AG09319 (cell line): Measurements from ENCODE around the gene EMSY.

Experiments
- DNase-seq: peaks from one replicate; pipeline ENCODE4 v3.0.0-alpha.2; 2010; ENCODE audit warnings: low read depth; ENCODE audit errors: extremely low read depth
- TF ChIP-seq, protein P1 (sequence below): IDR thresholded peaks from 2 replicates; pipeline ENCODE4 v1.5.1; 2011; ENCODE audit warnings: low read depth, mild to moderate bottlenecking, inconsistent platforms, low read length, moderate library complexity

The EMSY gene

GRCh38 chr11:76496174-76496573 lies 51.4 kb downstream of the EMSY start:
- TF ChIP-seq, protein P1, sequence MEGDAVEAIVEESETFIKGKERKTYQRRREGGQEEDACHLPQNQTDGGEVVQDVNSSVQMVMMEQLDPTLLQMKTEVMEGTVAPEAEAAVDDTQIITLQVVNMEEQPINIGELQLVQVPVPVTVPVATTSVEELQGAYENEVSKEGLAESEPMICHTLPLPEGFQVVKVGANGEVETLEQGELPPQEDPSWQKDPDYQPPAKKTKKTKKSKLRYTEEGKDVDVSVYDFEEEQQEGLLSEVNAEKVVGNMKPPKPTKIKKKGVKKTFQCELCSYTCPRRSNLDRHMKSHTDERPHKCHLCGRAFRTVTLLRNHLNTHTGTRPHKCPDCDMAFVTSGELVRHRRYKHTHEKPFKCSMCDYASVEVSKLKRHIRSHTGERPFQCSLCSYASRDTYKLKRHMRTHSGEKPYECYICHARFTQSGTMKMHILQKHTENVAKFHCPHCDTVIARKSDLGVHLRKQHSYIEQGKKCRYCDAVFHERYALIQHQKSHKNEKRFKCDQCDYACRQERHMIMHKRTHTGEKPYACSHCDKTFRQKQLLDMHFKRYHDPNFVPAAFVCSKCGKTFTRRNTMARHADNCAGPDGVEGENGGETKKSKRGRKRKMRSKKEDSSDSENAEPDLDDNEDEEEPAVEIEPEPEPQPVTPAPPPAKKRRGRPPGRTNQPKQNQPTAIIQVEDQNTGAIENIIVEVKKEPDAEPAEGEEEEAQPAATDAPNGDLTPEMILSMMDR = no peak
- DNase-seq = no peak

DNA sequence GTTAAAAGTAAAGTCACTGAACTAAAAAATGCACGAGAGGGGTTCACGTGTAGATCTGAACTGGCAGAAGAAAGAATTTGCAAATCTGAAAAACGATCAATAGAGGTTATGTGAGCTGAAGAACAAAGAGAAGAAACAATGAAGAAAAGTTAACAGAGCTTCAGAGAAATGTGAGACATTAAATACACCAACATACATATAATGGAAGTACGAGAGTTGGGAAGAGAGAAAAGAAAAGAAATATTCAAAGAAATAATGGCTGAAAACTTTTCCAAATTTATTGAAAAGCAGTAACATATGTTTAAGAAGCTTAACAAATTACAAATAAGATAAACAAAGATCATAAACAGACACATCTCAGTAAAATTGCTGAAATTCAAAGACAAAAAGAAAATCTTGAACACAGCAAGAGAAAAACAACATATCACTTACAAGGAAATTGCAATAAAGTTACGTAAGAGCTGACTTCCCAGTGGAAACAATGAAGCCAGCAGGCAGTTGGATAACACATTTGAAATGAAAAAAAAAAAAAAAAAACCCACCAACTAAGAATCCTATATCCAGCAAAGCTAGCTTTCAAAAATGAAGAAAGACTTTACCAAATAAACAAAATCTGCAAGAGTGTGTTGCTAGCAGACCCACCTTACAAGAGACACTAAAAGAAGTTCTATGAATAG lies 56.8 kb downstream of the EMSY start:
- no peak for DNase-seq
- TF ChIP-seq, protein P1 = no peak

DNA sequence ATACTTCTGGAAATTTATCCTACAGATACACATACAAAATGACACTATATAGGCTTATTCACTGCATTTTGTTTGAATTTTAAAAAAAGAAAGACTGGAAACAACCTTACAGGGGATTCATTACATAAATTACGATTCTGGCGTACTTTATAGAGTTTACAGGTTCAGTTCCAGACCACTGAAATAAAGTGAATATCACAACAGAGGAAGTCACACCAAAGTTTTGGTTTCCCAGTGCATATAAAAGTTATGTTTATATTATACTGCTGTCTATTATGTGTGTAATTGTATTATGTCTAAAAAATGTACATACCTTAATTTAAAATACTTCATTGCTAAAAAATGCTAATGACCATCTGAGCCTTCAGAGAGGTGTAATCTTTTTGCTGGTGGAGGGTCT lies 62.0 kb downstream of the EMSY start:
- TF ChIP-seq, protein P1 = no peak
- no peak for DNase-seq

- TF ChIP-seq, protein P1 = no peak
- no peak for DNase-seq
These were observed 65.5 kb downstream of the EMSY start for GRCh38 chr11:76510060-76511047.

GRCh38 chr11:76512851-76513653 lies 68.2 kb downstream of the EMSY start:
- TF ChIP-seq, protein P1 = peak; percentile 49
- peak; percentile 30 for DNase-seq

GRCh38 chr11:76513654-76514034 lies 68.8 kb downstream of the EMSY start:
- TF ChIP-seq, protein P1 = no peak
- no peak for DNase-seq
